OCI-LY3 (cell line): Measurements from ENCODE around the gene AARS2.

Source experiments
- CTCF ChIP-seq: fragments of 200-600, 300-600 bp; sonication (generic); IDR thresholded peaks from 2 replicates; pipeline ENCODE4 v1.5.1; 2014; ENCODE audit warnings: antibody characterized with exemption, low read length, low read depth
- EZH2phosphoT487 ChIP-seq: fragments of 200-600 bp; shearing (Covaris generic); IDR thresholded peaks from 2 replicates; pipeline ENCODE4 v1.6.1; 2018; ENCODE audit warnings: antibody characterized with exemption, mixed run types, low read depth

GRCh38 chr6:44321210-44321609 is 8.1 kb upstream of the AARS2 start:
- TF ChIP-seq CTCF (no peak), EZH2phosphoT487 (no peak)
